GM19452 (cell line): ENCODE measurements around the gene APEH.
A peak's percentile ranks its signal among the peaks of the same experiment; 100 is the strongest.

ENCODE experiments used
- ATAC-seq: cut with Tn5 transposase; IDR thresholded peaks from one replicate; pipeline ENCODE4 v1.9.1; 2021; ENCODE audit not compliant: unreplicated experiment

APEH gene

DNA sequence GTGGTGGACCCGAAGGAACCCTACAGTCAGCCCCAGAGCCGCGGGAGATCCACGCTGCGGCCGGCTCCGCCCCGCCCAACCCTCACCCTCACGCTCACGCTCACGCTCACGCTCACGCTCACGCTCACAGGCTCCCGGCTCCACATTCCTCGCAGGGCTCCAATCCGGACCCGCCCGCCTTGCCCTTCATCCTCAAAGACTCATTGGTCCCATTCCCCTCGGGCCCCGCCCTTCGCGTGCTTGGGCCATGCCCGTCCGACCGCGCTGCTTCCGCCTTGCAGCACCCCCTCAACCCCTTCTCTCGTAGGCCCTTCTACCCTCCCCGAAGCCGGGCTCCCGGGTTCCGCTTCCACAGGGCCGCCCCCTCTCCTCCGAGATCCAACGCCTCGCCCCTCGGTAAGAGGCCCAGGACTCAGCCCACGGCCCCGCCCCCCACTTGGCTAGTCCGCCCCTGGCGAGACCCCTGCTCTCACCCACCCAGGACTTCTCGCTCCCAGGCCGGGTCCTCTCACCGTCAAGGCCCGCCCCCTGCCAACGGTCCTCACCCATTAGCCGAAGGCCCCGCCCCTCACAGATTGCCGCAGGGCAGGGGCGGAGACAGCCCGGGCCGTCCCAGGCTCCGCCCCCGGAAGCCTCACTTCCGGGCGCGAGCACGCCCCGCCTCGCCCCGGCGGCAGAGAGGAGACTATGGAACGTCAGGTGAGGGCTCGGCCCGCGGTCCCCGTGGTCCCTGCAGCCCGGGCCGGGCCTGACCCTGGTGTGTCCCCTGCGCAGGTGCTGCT is at the start of gene APEH:
Gene APEH, plus strand, starts transcription at position 637 of the 782 bp plus-strand sequence. Its CDS starts 51 bp downstream, at position 688.
- ATAC-seq, result peak; percentile 78

- no peak for ATAC-seq
Measured at GRCh38 chr3:49625071-49625470, 49.1 kb upstream of the APEH start.

GRCh38 chr3:49626101-49626581 is 48.0 kb upstream of the APEH start:
- ATAC-seq, result no peak

GRCh38 chr3:49626796-49627195 is 47.4 kb upstream of the APEH start:
- ATAC-seq, result no peak

DNA sequence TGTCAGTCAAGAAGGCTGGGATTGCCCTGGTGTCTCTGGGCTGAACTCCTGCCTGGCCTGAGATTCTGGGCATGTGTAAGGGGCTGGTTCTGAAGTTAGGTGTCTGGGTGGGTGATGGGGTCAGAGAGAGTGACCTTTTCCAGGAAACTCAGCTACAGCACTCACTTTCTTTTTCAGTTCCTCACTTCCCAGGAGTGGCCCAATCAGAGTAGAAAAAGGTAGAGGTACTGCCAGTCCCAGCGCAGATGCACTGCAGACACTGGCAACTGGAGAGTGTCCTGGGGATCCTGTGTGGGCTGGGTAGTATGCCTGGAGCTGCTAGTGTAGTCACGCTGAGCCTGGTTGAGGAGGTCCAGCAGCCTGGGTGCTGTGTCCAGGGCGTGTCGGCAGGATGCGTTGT is 46.5 kb upstream of the APEH start:
- no peak for ATAC-seq

DNA sequence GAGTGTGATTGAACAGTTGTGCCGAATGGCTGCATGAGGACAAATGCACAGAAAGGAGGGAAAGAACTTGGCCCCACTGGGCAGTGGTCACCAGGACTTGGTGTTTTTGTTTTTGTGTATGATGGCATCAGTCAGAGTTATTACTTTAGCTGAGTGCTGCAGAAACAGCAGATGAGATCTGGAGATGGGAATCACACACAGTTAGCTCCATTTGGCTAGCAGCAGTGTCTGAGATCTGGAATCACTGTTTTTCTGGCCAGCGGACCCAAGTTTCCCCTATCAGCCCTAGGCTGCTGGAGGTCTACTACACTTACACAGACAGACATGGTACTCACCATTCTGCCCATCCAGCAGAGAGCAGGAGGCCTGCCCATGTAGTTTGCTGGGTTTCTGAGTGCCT is 45.9 kb upstream of the APEH start:
- no peak for ATAC-seq

DNA sequence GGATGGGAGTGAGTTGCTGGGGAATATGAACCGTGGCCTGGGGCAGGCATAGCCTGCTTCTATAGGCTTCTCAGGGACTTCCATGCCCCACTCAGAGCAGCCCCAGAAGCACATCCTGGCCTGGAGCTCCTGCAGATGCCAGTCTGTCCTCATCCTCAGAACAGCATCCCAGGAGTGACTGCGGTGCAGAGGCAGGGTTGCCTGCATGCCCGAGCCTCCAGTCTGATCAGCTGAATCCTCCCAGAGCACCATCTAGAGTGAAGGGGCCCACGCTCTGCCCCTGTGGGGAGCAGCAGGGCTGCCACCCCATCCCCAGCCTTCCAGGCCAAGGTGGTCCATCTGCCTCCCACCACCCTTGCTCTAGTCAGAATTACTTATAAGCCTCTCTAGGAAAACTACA is 44.7 kb upstream of the APEH start:
- ATAC-seq, result no peak

DNA sequence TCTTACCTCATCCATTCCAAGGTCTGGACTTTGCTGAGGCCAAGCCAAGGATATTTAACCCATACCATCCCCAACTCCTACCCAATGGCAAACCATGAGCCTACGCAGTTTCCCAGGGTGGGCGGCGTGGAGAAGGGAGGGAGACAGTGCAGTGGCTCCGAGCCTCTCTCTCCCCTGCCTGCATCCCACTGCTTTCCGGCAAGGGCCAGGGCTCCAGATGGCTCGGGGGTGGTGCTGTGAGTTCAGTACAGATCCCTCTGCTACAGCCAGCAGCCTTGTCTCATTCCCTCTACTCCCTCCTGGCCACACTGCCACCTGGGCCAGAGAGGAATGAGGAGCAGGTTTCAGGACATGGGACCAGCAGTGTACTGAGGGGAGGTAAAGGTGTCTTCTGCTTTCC is 44.3 kb upstream of the APEH start:
- ATAC-seq, result no peak

GRCh38 chr3:49630784-49631183 is 43.4 kb upstream of the APEH start:
- no peak for ATAC-seq

- ATAC-seq, result no peak
Measured at GRCh38 chr3:49634736-49635135, 39.4 kb upstream of the APEH start.

DNA sequence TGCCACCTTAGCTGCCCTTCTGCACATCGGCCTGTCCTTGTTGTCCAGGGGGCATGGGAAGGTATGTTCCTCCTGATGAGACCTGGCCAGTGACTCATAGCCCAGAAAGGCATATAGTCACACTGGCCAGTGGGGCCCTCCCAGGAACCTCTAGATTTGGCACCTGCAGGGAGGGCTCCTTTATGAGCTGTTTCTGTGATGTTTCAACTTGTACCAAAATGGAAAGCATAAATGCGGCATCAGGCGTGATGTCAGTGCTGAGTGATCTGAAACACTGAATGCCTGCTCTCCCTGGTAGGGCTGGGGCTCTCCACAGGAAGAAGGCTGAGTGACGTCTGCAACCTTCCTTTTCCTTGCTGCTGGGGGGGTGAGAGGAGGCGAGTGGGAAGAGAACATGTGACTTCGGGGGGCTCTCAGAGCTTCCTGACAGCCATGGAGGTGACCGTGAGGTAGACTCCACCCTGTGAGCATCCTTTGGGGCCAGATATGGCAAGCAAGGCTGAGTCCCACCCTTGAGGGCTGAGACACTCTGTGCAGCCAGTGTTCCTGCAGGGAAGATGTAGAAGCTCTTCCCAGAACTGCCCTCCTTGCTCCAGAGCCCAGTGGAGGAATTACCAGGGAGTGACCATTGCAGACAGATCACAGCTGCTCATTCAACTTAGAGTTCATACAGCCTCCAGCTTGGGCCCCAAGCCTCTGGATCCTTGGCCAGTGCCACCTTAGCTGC is 37.1 kb upstream of the APEH start:
- no peak for ATAC-seq

- ATAC-seq, result no peak
Measured at GRCh38 chr3:49638445-49638844, 35.7 kb upstream of the APEH start.

DNA sequence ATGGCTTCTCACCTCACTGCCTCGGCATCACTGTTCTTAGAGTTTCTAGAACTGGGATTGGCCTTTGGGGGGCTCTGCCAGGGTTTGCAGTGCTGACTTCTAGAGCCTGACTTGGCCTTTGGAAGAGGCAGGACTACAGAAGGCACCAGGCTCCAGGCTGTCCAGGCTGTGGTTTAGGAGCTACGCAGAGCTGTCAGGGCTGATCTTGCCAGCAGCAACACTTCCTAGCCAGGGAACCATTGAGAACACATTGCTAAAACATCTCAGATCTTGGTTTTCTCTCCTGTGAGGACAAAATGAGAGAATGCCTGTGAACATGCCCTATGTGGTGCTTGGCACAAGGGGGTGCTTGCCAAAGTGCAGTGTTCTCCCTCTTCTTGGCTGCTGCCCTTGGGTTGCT is 34.6 kb upstream of the APEH start:
- no peak for ATAC-seq

GRCh38 chr3:49641292-49641691 is 32.9 kb upstream of the APEH start:
- ATAC-seq, result no peak

- no peak for ATAC-seq
Measured at GRCh38 chr3:49641921-49642707, 32.0 kb upstream of the APEH start.

GRCh38 chr3:49642708-49643145 is 31.4 kb upstream of the APEH start:
- ATAC-seq, result no peak

DNA sequence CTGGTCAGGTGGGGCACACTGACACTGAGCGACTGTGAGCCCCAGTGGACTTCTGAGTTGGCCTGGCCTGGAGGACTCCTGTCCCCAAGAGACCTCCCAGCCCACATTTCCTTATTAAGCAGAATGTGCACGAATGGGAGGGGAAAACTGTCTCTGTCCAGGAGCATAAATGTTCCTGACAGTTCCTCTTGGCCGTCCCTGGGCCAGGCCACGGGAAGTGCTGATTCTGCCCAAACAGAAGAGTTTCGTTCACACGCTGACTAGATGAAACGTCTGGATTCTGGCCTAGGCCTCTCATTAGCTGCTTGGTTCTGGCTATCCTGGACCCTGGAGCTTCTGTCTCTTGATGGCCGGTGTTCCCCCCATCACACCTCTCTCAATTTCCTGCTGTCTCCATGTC is 29.5 kb upstream of the APEH start:
- no peak for ATAC-seq

- no peak for ATAC-seq
Measured at GRCh38 chr3:49646236-49646635, 27.9 kb upstream of the APEH start.

GRCh38 chr3:49647741-49648140 is 26.4 kb upstream of the APEH start:
- no peak for ATAC-seq

- ATAC-seq, result no peak
Measured at GRCh38 chr3:49648354-49649019, 25.7 kb upstream of the APEH start.

DNA sequence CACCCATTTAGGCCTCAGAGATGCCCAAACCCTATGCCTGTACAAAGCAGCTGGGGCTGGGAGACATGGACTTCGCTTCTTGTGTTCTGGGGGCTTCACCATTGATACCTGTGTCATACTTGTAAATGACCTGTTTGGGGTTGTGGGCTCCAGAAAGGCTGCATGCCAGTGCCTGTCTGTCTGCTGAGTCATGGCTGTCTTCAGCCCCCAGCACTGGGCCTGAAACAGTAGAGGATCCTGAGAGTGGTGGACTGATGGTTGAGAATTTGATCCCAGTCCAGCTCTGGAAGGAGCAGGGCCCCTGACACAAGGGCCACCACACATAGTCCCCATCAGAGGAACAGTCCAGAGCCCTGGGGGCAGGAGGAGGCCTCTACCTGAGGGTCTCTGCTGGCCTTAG is 24.6 kb upstream of the APEH start:
- no peak for ATAC-seq
